ENCODE results near the gene TRIM41. TPM values are rescaled to one million over a fixed set of nuclear protein-coding genes. Genes with fewer than 3 reads are reported as not detected.
A peak's percentile ranks its signal among the peaks of the same experiment; 100 is the strongest.

TRIM41 gene
- total and polyA plus RNA-seq, 2 of the 13 experiments (the other 11 are each of a cell fraction or from before 2014, with no cell fraction given): 10.2 to 16.7 TPM

DNA sequence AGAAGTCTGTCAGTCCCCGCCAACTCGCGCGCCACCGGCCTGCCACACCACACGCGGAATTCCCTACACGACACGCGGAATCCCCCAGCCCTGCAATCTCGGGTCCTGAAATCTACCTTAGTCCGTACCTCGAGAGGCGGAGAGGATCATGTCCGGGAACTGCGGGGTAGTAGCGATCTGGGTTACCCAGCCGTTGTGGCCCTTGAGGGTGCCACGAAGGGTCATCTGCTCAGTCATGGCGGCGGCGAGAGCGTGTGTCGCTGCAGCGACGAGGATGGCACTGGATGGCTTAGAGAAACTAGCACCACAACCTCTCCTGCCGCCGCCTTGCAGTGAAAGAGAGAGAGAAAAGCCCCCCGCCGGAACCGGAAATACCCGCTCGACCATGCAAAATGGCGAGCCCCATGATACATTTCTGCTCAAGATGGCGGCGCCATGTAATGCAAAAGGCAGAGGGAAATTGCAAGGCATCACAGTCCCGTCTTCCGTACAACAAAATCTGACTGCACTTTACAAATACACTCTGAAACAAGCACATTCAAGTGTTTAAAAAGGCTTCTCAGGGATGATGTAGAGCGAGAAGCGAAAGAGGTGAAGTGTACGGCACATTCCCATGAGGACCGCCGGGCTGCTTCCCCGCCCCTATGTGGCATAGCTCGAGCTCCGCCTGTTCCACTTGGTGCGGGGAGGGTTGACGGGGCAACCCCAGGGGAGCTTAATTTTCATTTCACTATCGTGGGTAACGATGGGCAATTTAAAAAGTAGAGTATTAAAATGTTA, 20.7 kb downstream of the TRIM41 start, which contains the start of gene RACK1 (continued):
- TF ChIP-seq, protein P1, sequence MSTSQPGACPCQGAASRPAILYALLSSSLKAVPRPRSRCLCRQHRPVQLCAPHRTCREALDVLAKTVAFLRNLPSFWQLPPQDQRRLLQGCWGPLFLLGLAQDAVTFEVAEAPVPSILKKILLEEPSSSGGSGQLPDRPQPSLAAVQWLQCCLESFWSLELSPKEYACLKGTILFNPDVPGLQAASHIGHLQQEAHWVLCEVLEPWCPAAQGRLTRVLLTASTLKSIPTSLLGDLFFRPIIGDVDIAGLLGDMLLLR (CRISPR knock-in tag; IDR thresholded peaks at IDR 0.05): peak; percentile 76; the same call in 1 of the 2 replicates
- peak; percentile 36; the same call in 1 of the 2 replicates for TF ChIP-seq ZNF331 (CRISPR knock-in tag; IDR thresholded peaks at IDR 0.05)
- TF ChIP-seq SOX6 (IDR thresholded peaks at IDR 0.05): no peak
- TF ChIP-seq SOX6 (CRISPR knock-in tag; IDR thresholded peaks at IDR 0.05): 0 out of 2 replicates have a peak, but pooled peaks have one; percentile 20
- TF ChIP-seq FOXK1 (CRISPR knock-in tag; IDR thresholded peaks at IDR 0.05; ENCODE audit: borderline replicate concordance, low read depth): peak; percentile 59; the same call in 1 of the 2 replicates
- peak; percentile 91 for TF ChIP-seq ZNF333 (CRISPR knock-in tag; IDR thresholded peaks at IDR 0.05; ENCODE audit: borderline replicate concordance)
- TF ChIP-seq, protein P2, sequence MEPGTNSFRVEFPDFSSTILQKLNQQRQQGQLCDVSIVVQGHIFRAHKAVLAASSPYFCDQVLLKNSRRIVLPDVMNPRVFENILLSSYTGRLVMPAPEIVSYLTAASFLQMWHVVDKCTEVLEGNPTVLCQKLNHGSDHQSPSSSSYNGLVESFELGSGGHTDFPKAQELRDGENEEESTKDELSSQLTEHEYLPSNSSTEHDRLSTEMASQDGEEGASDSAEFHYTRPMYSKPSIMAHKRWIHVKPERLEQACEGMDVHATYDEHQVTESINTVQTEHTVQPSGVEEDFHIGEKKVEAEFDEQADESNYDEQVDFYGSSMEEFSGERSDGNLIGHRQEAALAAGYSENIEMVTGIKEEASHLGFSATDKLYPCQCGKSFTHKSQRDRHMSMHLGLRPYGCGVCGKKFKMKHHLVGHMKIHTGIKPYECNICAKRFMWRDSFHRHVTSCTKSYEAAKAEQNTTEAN (CRISPR knock-in tag; conservative IDR thresholded peaks at IDR 0.05): no peak
- TF ChIP-seq, protein P3, sequence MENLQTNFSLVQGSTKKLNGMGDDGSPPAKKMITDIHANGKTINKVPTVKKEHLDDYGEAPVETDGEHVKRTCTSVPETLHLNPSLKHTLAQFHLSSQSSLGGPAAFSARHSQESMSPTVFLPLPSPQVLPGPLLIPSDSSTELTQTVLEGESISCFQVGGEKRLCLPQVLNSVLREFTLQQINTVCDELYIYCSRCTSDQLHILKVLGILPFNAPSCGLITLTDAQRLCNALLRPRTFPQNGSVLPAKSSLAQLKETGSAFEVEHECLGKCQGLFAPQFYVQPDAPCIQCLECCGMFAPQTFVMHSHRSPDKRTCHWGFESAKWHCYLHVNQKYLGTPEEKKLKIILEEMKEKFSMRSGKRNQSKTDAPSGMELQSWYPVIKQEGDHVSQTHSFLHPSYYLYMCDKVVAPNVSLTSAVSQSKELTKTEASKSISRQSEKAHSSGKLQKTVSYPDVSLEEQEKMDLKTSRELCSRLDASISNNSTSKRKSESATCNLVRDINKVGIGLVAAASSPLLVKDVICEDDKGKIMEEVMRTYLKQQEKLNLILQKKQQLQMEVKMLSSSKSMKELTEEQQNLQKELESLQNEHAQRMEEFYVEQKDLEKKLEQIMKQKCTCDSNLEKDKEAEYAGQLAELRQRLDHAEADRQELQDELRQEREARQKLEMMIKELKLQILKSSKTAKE (CRISPR knock-in tag; IDR thresholded peaks at IDR 0.05; ENCODE audit: borderline replicate concordance): 0 out of 2 replicates have a peak, but pooled peaks have one; percentile 41
- TF ChIP-seq GZF1 (CRISPR knock-in tag; IDR thresholded peaks at IDR 0.05): peak; percentile 79; the same call in 1 of the 2 replicates
- TF ChIP-seq, protein P4, sequence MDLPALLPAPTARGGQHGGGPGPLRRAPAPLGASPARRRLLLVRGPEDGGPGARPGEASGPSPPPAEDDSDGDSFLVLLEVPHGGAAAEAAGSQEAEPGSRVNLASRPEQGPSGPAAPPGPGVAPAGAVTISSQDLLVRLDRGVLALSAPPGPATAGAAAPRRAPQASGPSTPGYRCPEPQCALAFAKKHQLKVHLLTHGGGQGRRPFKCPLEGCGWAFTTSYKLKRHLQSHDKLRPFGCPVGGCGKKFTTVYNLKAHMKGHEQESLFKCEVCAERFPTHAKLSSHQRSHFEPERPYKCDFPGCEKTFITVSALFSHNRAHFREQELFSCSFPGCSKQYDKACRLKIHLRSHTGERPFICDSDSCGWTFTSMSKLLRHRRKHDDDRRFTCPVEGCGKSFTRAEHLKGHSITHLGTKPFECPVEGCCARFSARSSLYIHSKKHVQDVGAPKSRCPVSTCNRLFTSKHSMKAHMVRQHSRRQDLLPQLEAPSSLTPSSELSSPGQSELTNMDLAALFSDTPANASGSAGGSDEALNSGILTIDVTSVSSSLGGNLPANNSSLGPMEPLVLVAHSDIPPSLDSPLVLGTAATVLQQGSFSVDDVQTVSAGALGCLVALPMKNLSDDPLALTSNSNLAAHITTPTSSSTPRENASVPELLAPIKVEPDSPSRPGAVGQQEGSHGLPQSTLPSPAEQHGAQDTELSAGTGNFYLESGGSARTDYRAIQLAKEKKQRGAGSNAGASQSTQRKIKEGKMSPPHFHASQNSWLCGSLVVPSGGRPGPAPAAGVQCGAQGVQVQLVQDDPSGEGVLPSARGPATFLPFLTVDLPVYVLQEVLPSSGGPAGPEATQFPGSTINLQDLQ (CRISPR knock-in tag; IDR thresholded peaks at IDR 0.05): peak; percentile 78; the same call in 1 of the 2 replicates
- TF ChIP-seq SRSF4 (IDR thresholded peaks at IDR 0.05; ENCODE audit: low read depth, low read length, poor library complexity, severe bottlenecking): no peak
- no peak for TF ChIP-seq PAWR (CRISPR knock-in tag; IDR thresholded peaks at IDR 0.05; ENCODE audit: borderline replicate concordance)
- TF ChIP-seq SOX13 (IDR thresholded peaks at IDR 0.05): 0 out of 2 replicates have a peak, but pooled peaks have one; percentile 16
- TF ChIP-seq SOX13 (CRISPR knock-in tag; conservative IDR thresholded peaks at IDR 0.05 in 1 of 2, IDR thresholded peaks at IDR 0.05 in 1 of 2): no peak
- TF ChIP-seq ZNF33B (CRISPR knock-in tag; IDR thresholded peaks at IDR 0.05): no peak; the same call in 1 of the 2 replicates
- TF ChIP-seq SNRNP70 (IDR thresholded peaks at IDR 0.05; ENCODE audit: low read depth, low read length): no peak
- peak; percentile 87 for TF ChIP-seq ASH2L (IDR thresholded peaks at IDR 0.05; ENCODE audit: insufficient read length, low read depth, low read length)
- no peak; the same call in 1 of the 2 replicates for TF ChIP-seq JUN (CRISPR knock-in tag; IDR thresholded peaks at IDR 0.05)
- TF ChIP-seq ELF1 (CRISPR knock-in tag; IDR thresholded peaks at IDR 0.05): peak; percentile 65
- peak; percentile 77 for TF ChIP-seq SALL1 (CRISPR knock-in tag; IDR thresholded peaks at IDR 0.05)
- TF ChIP-seq PRMT3 (CRISPR knock-in tag; IDR thresholded peaks at IDR 0.05; ENCODE audit: borderline replicate concordance, low read depth): no peak; the same call in 1 of the 2 replicates
- TF ChIP-seq ZNF350 (CRISPR knock-in tag; IDR thresholded peaks at IDR 0.05; ENCODE audit: borderline replicate concordance, low read depth): peak; percentile 70
